ENCODE data around the gene CD59.

Gene CD59

GRCh38 chr11:33742249-33742851 is 6.1 kb upstream of the CD59 start:
- Histone ChIP-seq H2AFZ (ENCODE audit: low read length) (no peak overlapping the region), H3K27me3 (ENCODE audit: insufficient read depth, low read length) (no peaks in the 10 kb centered on the region), H3K36me3 (ENCODE audit: insufficient read depth, low read length) (peaks cover 12% of the 10 kb centered on the region; the same call in 1 of the 2 replicates), H3K9ac (ENCODE audit: low read length) (no peak overlapping the region), H3K79me2 (ENCODE audit: insufficient read depth, low read length) (no peaks in the 10 kb centered on the region), H3K4me2 (ENCODE audit: low read length) (no peak overlapping the region), H3K27ac (ENCODE audit: low read depth, low read length, poor library complexity, severe bottlenecking) (no peak overlapping the region), H3K4me3 (ENCODE audit: low read depth, low read length, poor library complexity, severe bottlenecking) (no peak overlapping the region), H3K4me1 (ENCODE audit: insufficient read depth, low read length, severe bottlenecking) (peaks cover 3% of the 10 kb centered on the region), H3F3A (ENCODE audit: insufficient read depth, low read length) (no peaks in the 10 kb centered on the region), H4K20me1 (ENCODE audit: insufficient read depth, low read length) (no peaks in the 10 kb centered on the region), H3K9me3 (ENCODE audit: low read length) (no peaks in the 10 kb centered on the region), H3K9me2 (ENCODE audit: low read depth, low read length) (no peaks in the 10 kb centered on the region)
- TF ChIP-seq CTCF (IDR thresholded peaks at IDR 0.05; ENCODE audit: low read length) (peak; percentile 43), EZH2 (IDR thresholded peaks at IDR 0.05; ENCODE audit: borderline replicate concordance, low read length) (no peak)

GRCh38 chr11:33741806-33742205 is 5.6 kb upstream of the CD59 start:
- H3K9me3 ChIP-seq (ENCODE audit: low read length), result no peaks in the 10 kb centered on the region
- H3K9ac ChIP-seq (ENCODE audit: low read length), result no peak overlapping the region
- no peaks in the 10 kb centered on the region for H4K20me1 ChIP-seq (ENCODE audit: insufficient read depth, low read length)
- no peaks in the 10 kb centered on the region for H3K9me2 ChIP-seq (ENCODE audit: low read depth, low read length)
- H3K4me2 ChIP-seq (ENCODE audit: low read length), result no peak overlapping the region
- H3F3A ChIP-seq (ENCODE audit: insufficient read depth, low read length), result no peaks in the 10 kb centered on the region
- peaks cover 7% of the 10 kb centered on the region; the same call in 1 of the 2 replicates for H3K36me3 ChIP-seq (ENCODE audit: insufficient read depth, low read length)
- no peaks in the 10 kb centered on the region for H3K79me2 ChIP-seq (ENCODE audit: insufficient read depth, low read length)
- TF ChIP-seq EZH2 (IDR thresholded peaks at IDR 0.05; ENCODE audit: borderline replicate concordance, low read length) (no peak), CTCF (IDR thresholded peaks at IDR 0.05; ENCODE audit: low read length) (no peak)
- H3K4me3 ChIP-seq (ENCODE audit: low read depth, low read length, poor library complexity, severe bottlenecking), result no peak overlapping the region
- no peak overlapping the region for H3K27ac ChIP-seq (ENCODE audit: low read depth, low read length, poor library complexity, severe bottlenecking)
- H3K4me1 ChIP-seq (ENCODE audit: insufficient read depth, low read length, severe bottlenecking), result peaks cover 8% of the 10 kb centered on the region
- H2AFZ ChIP-seq (ENCODE audit: low read length), result no peak overlapping the region
- no peaks in the 10 kb centered on the region for H3K27me3 ChIP-seq (ENCODE audit: insufficient read depth, low read length)

GRCh38 chr11:33737362-33737821 is 1.2 kb upstream of the CD59 start:
- no peak overlapping the region for H3K9ac ChIP-seq (ENCODE audit: low read length)

More at GRCh38 chr11:33737362-33737821, 1.2 kb upstream of the CD59 start:
- peaks cover 7% of the 10 kb centered on the region for H3K36me3 ChIP-seq (ENCODE audit: insufficient read depth, low read length)
- H2AFZ ChIP-seq (ENCODE audit: low read length), result no peak overlapping the region
- peaks cover 10% of the 10 kb centered on the region for H3K79me2 ChIP-seq (ENCODE audit: insufficient read depth, low read length)
- TF ChIP-seq EZH2 (IDR thresholded peaks at IDR 0.05; ENCODE audit: borderline replicate concordance, low read length), result no peak
- TF ChIP-seq CTCF (IDR thresholded peaks at IDR 0.05; ENCODE audit: low read length), result no peak
- no peaks in the 10 kb centered on the region for H3K27me3 ChIP-seq (ENCODE audit: insufficient read depth, low read length)
- no peak overlapping the region for H3K4me3 ChIP-seq (ENCODE audit: low read depth, low read length, poor library complexity, severe bottlenecking)
- no peaks in the 10 kb centered on the region for H3K9me2 ChIP-seq (ENCODE audit: low read depth, low read length)
- no peak overlapping the region for H3K4me2 ChIP-seq (ENCODE audit: low read length)
- H3F3A ChIP-seq (ENCODE audit: insufficient read depth, low read length), result no peaks in the 10 kb centered on the region
- H3K4me1 ChIP-seq (ENCODE audit: insufficient read depth, low read length, severe bottlenecking), result peaks cover 36% of the 10 kb centered on the region
- H3K9me3 ChIP-seq (ENCODE audit: low read length), result no peaks in the 10 kb centered on the region
- H3K27ac ChIP-seq (ENCODE audit: low read depth, low read length, poor library complexity, severe bottlenecking), result no peak overlapping the region
- H4K20me1 ChIP-seq (ENCODE audit: insufficient read depth, low read length), result no peaks in the 10 kb centered on the region
